Measurements from ENCODE around the gene GRM7. TPM values are rescaled to one million over a fixed set of nuclear protein-coding genes. Genes with fewer than 3 reads are reported as not detected.

GRM7 gene
- total and polyA plus RNA-seq, 4 donors, result 0.20 to 1.3 (median 0.80) TPM

GRCh38 chr3:7292362-7292761 is 431.4 kb downstream of the GRM7 start:
- Histone ChIP-seq H3K27me3 (ENCODE audit: control insufficient read depth in 3 of 3, insufficient read depth in 3 of 3, low read length in 2 of 3) (no peaks in the 10 kb centered on the region), H3K4me1 (ENCODE audit: control insufficient read depth in 5 of 5, insufficient read depth in 5 of 5, low read length in 5 of 5) (peaks cover 0 to 10% (median 0%) of the 10 kb centered on the region in 5 donors), H3K9me3 (ENCODE audit: control insufficient read depth in 4 of 4, insufficient read depth in 3 of 4, low read length in 3 of 4) (no peaks in the 10 kb centered on the region), H3K36me3 (ENCODE audit: control insufficient read depth in 4 of 4, insufficient read depth in 4 of 4, low read length in 4 of 4) (no peaks in the 10 kb centered on the region), H3K27ac (ENCODE audit: low read depth in 1 of 2, low read length in 1 of 2) (no peak overlapping the region), H3K4me3 (no peak overlapping the region), H3K9ac (ENCODE audit: insufficient read depth in 1 of 2, low read length in 2 of 2) (no peak overlapping the region)
- DNase-seq, result no peak
- 96 to 98% methylated on average over 2 of the region's 2 CpGs for WGBS, 2 donors
- no peak for TF ChIP-seq CTCF (IDR thresholded peaks at IDR 0.05; ENCODE audit: control extremely low read depth, extremely low read depth)
- no peak for ATAC-seq (ENCODE audit: insufficient read depth, low FRiP score)

GRCh38 chr3:7293286-7293685 is 432.4 kb downstream of the GRM7 start:
- Histone ChIP-seq H3K27ac (ENCODE audit: low read depth in 1 of 2, low read length in 1 of 2) (no peak overlapping the region), H3K36me3 (ENCODE audit: control insufficient read depth in 4 of 4, insufficient read depth in 4 of 4, low read length in 4 of 4) (no peaks in the 10 kb centered on the region), H3K9ac (ENCODE audit: insufficient read depth in 1 of 2, low read length in 2 of 2) (no peak overlapping the region), H3K27me3 (ENCODE audit: control insufficient read depth in 3 of 3, insufficient read depth in 3 of 3, low read length in 2 of 3) (no peaks in the 10 kb centered on the region), H3K4me3 (no peak overlapping the region), H3K4me1 (ENCODE audit: control insufficient read depth in 5 of 5, insufficient read depth in 5 of 5, low read length in 5 of 5) (peaks cover 0 to 10% (median 0%) of the 10 kb centered on the region in 5 donors), H3K9me3 (ENCODE audit: control insufficient read depth in 4 of 4, insufficient read depth in 3 of 4, low read length in 3 of 4) (no peaks in the 10 kb centered on the region)
- 89 to 95% methylated on average over 7 of the region's 7 CpGs for WGBS, 2 donors
- no peak for ATAC-seq (ENCODE audit: insufficient read depth, low FRiP score)
- no peak for DNase-seq
- TF ChIP-seq CTCF (IDR thresholded peaks at IDR 0.05; ENCODE audit: control extremely low read depth, extremely low read depth), result no peak

- H3K9me3 ChIP-seq (ENCODE audit: control insufficient read depth in 4 of 4, insufficient read depth in 3 of 4, low read length in 3 of 4), result no peaks in the 10 kb centered on the region
- H3K27me3 ChIP-seq (ENCODE audit: control insufficient read depth in 3 of 3, insufficient read depth in 3 of 3, low read length in 2 of 3), result no peaks in the 10 kb centered on the region
- H3K4me1 ChIP-seq (ENCODE audit: control insufficient read depth in 5 of 5, insufficient read depth in 5 of 5, low read length in 5 of 5), result peaks cover 0 to 16% (median 2%) of the 10 kb centered on the region in 5 donors
- no peak overlapping the region for H3K4me3 ChIP-seq
- no peak for TF ChIP-seq CTCF (IDR thresholded peaks at IDR 0.05; ENCODE audit: control extremely low read depth, extremely low read depth)
- ATAC-seq (ENCODE audit: insufficient read depth, low FRiP score), result no peak
- H3K27ac ChIP-seq (ENCODE audit: low read depth in 1 of 2, low read length in 1 of 2), result no peak overlapping the region
- H3K9ac ChIP-seq (ENCODE audit: insufficient read depth in 1 of 2, low read length in 2 of 2), result no peak overlapping the region
- whole genome bisulfite sequencing, 2 donors, result 39 to 63% methylated on average over 1 of the region's 1 CpG
- H3K36me3 ChIP-seq (ENCODE audit: control insufficient read depth in 4 of 4, insufficient read depth in 4 of 4, low read length in 4 of 4), result no peaks in the 10 kb centered on the region
- DNase-seq, result no peak
Observed at GRCh38 chr3:7305561-7305960, 444.6 kb downstream of the GRM7 start.

- Histone ChIP-seq H3K36me3 (ENCODE audit: control insufficient read depth in 4 of 4, insufficient read depth in 4 of 4, low read length in 4 of 4) (no peaks in the 10 kb centered on the region), H3K4me1 (ENCODE audit: control insufficient read depth in 5 of 5, insufficient read depth in 5 of 5, low read length in 5 of 5) (peaks cover 0 to 16% (median 2%) of the 10 kb centered on the region in 5 donors), H3K9ac (ENCODE audit: insufficient read depth in 1 of 2, low read length in 2 of 2) (no peak overlapping the region), H3K27me3 (ENCODE audit: control insufficient read depth in 3 of 3, insufficient read depth in 3 of 3, low read length in 2 of 3) (no peaks in the 10 kb centered on the region), H3K9me3 (ENCODE audit: control insufficient read depth in 4 of 4, insufficient read depth in 3 of 4, low read length in 3 of 4) (no peaks in the 10 kb centered on the region), H3K27ac (ENCODE audit: low read depth in 1 of 2, low read length in 1 of 2) (no peak overlapping the region), H3K4me3 (no peak overlapping the region)
- WGBS, 2 donors, result 35 to 37% methylated on average over 3 of the region's 3 CpGs
- DNase-seq (no peak), ATAC-seq (ENCODE audit: insufficient read depth, low FRiP score) (no peak)
- no peak for TF ChIP-seq CTCF (IDR thresholded peaks at IDR 0.05; ENCODE audit: control extremely low read depth, extremely low read depth)
Observed at GRCh38 chr3:7306901-7307300, 446.0 kb downstream of the GRM7 start.

Measured in lung (tissue), 12 donors.